PC-3 (cell line): ENCODE results near the gene ARMC5.

ENCODE experiments used
- EZH2 ChIP-seq: fragments of 300-600 bp; sonication (generic); IDR thresholded peaks from one replicate; pipeline ENCODE4 v1.6.1; 2017; ENCODE audit warnings: antibody characterized with exemption, mild to moderate bottlenecking, low read length; ENCODE audit not compliant: unreplicated experiment
- TF ChIP-seq, protein P1 (sequence below): fragments of 300-600 bp; sonication (generic); conservative IDR thresholded peaks from 2 replicates; pipeline ENCODE4 v1.5.1; 2017; ENCODE audit warnings: antibody characterized with exemption, low read depth, mild to moderate bottlenecking, low read length

DNA sequence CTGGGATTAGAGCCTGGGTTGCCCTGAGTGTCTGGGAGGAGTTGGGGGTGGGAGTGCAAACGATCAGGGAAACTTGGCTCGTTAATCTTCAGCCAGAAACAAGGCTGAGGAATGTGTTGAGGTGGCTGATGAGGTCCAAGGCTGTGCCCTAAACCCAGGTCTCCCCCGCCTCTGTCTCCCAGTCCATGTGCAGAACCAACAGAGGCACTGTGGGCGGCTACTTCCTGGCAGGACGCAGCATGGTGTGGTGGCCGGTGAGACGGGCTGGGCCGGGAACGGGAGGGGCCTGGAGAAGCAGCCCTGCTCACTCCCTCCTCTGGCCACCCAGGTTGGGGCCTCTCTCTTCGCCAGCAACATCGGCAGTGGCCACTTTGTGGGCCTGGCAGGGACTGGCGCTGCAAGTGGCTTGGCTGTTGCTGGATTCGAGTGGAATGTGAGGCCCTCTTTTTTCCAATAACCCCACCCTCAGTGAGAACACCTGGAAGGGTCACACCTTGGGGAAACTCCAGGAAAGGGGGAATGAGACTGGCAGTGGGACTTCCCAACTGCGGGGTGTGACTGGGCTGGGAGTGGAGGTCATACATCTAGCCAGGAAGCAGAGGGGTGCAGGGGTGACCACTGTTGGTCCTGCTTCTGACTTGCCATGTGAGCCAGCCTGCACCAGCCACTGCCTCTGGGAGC, 25.3 kb downstream of the ARMC5 start:
- TF ChIP-seq, protein P1, sequence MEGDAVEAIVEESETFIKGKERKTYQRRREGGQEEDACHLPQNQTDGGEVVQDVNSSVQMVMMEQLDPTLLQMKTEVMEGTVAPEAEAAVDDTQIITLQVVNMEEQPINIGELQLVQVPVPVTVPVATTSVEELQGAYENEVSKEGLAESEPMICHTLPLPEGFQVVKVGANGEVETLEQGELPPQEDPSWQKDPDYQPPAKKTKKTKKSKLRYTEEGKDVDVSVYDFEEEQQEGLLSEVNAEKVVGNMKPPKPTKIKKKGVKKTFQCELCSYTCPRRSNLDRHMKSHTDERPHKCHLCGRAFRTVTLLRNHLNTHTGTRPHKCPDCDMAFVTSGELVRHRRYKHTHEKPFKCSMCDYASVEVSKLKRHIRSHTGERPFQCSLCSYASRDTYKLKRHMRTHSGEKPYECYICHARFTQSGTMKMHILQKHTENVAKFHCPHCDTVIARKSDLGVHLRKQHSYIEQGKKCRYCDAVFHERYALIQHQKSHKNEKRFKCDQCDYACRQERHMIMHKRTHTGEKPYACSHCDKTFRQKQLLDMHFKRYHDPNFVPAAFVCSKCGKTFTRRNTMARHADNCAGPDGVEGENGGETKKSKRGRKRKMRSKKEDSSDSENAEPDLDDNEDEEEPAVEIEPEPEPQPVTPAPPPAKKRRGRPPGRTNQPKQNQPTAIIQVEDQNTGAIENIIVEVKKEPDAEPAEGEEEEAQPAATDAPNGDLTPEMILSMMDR: no peak
- no peak for TF ChIP-seq EZH2
